K562 (cell line): ENCODE measurements around the gene HDGFL2. TPM values are rescaled to one million over a fixed set of nuclear protein-coding genes. Genes with fewer than 3 reads are reported as not detected.
A peak's percentile ranks its signal among the peaks of the same experiment; 100 is the strongest.

ENCODE experiments used
- CSDE1 ChIP-seq, 2 experiments: fragments of 450-650 bp; IDR thresholded peaks; 2 replicates each; pipeline ENCODE4 v1.6.1; 2016; ENCODE audit warnings: mild to moderate bottlenecking in 1 of 2
- GATAD2A ChIP-seq: fragments of 450-650 bp; IDR thresholded peaks from 2 replicates; pipeline ENCODE4 v1.6.1; 2017
- IRF1 ChIP-seq: sonication (generic); formaldehyde crosslinking; IDR thresholded peaks from 2 replicates; pipeline ENCODE4 v1.8.0; 2022; ENCODE audit warnings: missing genetic modification reagents, mild to moderate bottlenecking, borderline replicate concordance
- KDM1A ChIP-seq, 2 experiments: fragments of 450-650 bp; IDR thresholded peaks; 2 replicates each; pipeline ENCODE4 v1.6.1; 2016; ENCODE audit warnings: mild to moderate bottlenecking in 2 of 2
- MITF ChIP-seq: IDR thresholded peaks from 2 replicates; pipeline ENCODE4 v1.6.1; 2014; ENCODE audit warnings: antibody characterized with exemption
- PHB2 ChIP-seq: fragments of 450-650 bp; IDR thresholded peaks from 2 replicates; pipeline ENCODE4 v1.6.1; 2017; ENCODE audit warnings: low read depth
- POLR3G ChIP-seq: IDR thresholded peaks from 2 replicates; pipeline ENCODE4 v1.6.1; 2011; ENCODE audit not compliant: insufficient read length, insufficient replicate concordance; ENCODE audit errors: extremely low read depth
- RBBP5 ChIP-seq: fragments of 200-600 bp; sonication (generic); IDR thresholded peaks from 2 replicates; pipeline ENCODE4 v1.6.1; 2012; ENCODE audit warnings: borderline replicate concordance, mild to moderate bottlenecking, low read length, control low read depth, inconsistent platforms; ENCODE audit not compliant: insufficient read depth, poor library complexity, severe bottlenecking
- RBM34 ChIP-seq: fragments of 200-400 bp; formaldehyde crosslinking; IDR thresholded peaks from 2 replicates; pipeline ENCODE4 v1.6.1; 2018; ENCODE audit warnings: low read length, borderline replicate concordance; ENCODE audit not compliant: insufficient read depth
- SMAD3 ChIP-seq: fragments of 450-650 bp; formaldehyde crosslinking; conservative IDR thresholded peaks from 2 replicates; pipeline ENCODE4 v1.4.0; 2020; ENCODE audit warnings: mild to moderate bottlenecking
- SREBF2 ChIP-seq: sonication (generic); formaldehyde crosslinking; IDR thresholded peaks from 2 replicates; pipeline ENCODE4 v1.4.0; 2020; ENCODE audit warnings: mild to moderate bottlenecking, missing genetic modification reagents
- TBL1XR1 ChIP-seq, 2 experiments: IDR thresholded peaks; 2 replicates each; pipeline ENCODE4 v1.6.1; 2012; ENCODE audit warnings: improper control_type of control experiment in 2 of 2, low read length in 2 of 2, mild to moderate bottlenecking in 1 of 2
- TGIF2 ChIP-seq: sonication (generic); formaldehyde crosslinking; IDR thresholded peaks from 2 replicates; pipeline ENCODE4 v1.8.1; 2022; ENCODE audit warnings: mild to moderate bottlenecking, missing genetic modification reagents, moderate library complexity
- XRCC5 ChIP-seq: fragments of 200-400 bp; formaldehyde crosslinking; IDR thresholded peaks from 2 replicates; pipeline ENCODE4 v1.6.1; 2017; ENCODE audit warnings: low read depth, mild to moderate bottlenecking, low read length
- ZBTB1 ChIP-seq: sonication (generic); formaldehyde crosslinking; IDR thresholded peaks from 2 replicates; pipeline ENCODE4 v1.8.1; 2023; ENCODE audit warnings: missing genetic modification reagents, low read depth, mild to moderate bottlenecking, borderline replicate concordance
- ZNF512 ChIP-seq: IDR thresholded peaks from 2 replicates; pipeline ENCODE4 v1.6.1; 2016; ENCODE audit warnings: missing genetic modification characterization, missing compliant biosample characterization
- ZNF584 ChIP-seq: fragments of 200-800 bp; sonication (Bioruptor generic); IDR thresholded peaks from 2 replicates; pipeline ENCODE4 v1.6.1; 2016; ENCODE audit warnings: low read depth, mild to moderate bottlenecking, missing genetic modification characterization, missing compliant biosample characterization
- ZNF764 ChIP-seq: fragments of 250-450 bp; sonication (Bioruptor Pico); IDR thresholded peaks from 2 replicates; pipeline ENCODE4 v1.4.0; 2020; ENCODE audit warnings: low read depth, mild to moderate bottlenecking, moderate library complexity
- polyA plus RNA-seq, 8 experiments: library from polyadenylated mRNA; depleted of rRNA in 4 of 8; stranded (reverse) in 5 of 8; unstranded in 3 of 8; fragments of >200 nt; fragmentation: Nextera tagmentation in 2 of 8; fragmentation: Illumina TruSeq in 1 of 8; extraction: Ambion mirVana in 2 of 8; extraction: Trizol in 1 of 8; gene quantifications; 2 replicates each; pipeline versions ENCODE4 v1.2.1 to v1.2.3, GENCODE V29; 2011 to 2014; ENCODE audit warnings: inconsistent platforms in 1 of 8, missing spikeins in 1 of 8
- total RNA-seq, 7 experiments: library from RNA; depleted of rRNA in 6 of 7; stranded (reverse); fragments of >200 nt in 6 of 7; fragmentation: Illumina TruSeq in 2 of 7; extraction: Trizol in 2 of 7; gene quantifications; 2 replicates each; pipeline versions ENCODE4 v1.2.1 to v1.2.3, GENCODE V29; 2011 to 2021; ENCODE audit warnings: low replicate concordance in 1 of 7
- TF ChIP-seq, protein P1 (sequence below), 2 experiments: fragments of 200-800 bp in 1 of 2; sonication (Bioruptor generic) in 1 of 2; sonication (generic) in 1 of 2; formaldehyde crosslinking in 1 of 2; IDR thresholded peaks in 1 of 2; conservative IDR thresholded peaks in 1 of 2; 2 replicates each; pipeline versions ENCODE4 v1.5.0 to v1.6.1; 2016 to 2020; ENCODE audit warnings: missing compliant biosample characterization in 1 of 2, missing genetic modification characterization in 1 of 2, missing genetic modification reagents in 1 of 2
- TF ChIP-seq, protein P2 (sequence below): fragments of 450-650 bp; IDR thresholded peaks from 2 replicates; pipeline ENCODE4 v1.7.0; 2016; ENCODE audit warnings: borderline replicate concordance

Gene HDGFL2
- total and polyA plus RNA-seq, 9 of the 15 experiments (the other 6 are each of a cell fraction or from before 2014, with no cell fraction given), result 0.13 to 61.7 (median 16.0) TPM

GRCh38 chr19:4457654-4458395 lies 14.3 kb upstream of the HDGFL2 start, which contains the start of gene UBXN6 (continued):
- TF ChIP-seq XRCC5, result peak; percentile 34; the same call in 1 of the 2 replicates
- no peak for TF ChIP-seq KDM1A (IDR thresholded peaks at IDR 0.05)
- peak; percentile 85; the same call in 1 of the 2 replicates for TF ChIP-seq MITF
- TF ChIP-seq, protein P1, sequence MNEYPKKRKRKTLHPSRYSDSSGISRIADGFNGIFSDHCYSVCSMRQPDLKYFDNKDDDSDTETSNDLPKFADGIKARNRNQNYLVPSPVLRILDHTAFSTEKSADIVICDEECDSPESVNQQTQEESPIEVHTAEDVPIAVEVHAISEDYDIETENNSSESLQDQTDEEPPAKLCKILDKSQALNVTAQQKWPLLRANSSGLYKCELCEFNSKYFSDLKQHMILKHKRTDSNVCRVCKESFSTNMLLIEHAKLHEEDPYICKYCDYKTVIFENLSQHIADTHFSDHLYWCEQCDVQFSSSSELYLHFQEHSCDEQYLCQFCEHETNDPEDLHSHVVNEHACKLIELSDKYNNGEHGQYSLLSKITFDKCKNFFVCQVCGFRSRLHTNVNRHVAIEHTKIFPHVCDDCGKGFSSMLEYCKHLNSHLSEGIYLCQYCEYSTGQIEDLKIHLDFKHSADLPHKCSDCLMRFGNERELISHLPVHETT (CRISPR knock-in tag; conservative IDR thresholded peaks at IDR 0.05 in 1 of 2, IDR thresholded peaks at IDR 0.05 in 1 of 2), result peak in 1 of 2 experiments; percentile 95; a peak in 2 of 4 replicates
- TF ChIP-seq, protein P2, sequence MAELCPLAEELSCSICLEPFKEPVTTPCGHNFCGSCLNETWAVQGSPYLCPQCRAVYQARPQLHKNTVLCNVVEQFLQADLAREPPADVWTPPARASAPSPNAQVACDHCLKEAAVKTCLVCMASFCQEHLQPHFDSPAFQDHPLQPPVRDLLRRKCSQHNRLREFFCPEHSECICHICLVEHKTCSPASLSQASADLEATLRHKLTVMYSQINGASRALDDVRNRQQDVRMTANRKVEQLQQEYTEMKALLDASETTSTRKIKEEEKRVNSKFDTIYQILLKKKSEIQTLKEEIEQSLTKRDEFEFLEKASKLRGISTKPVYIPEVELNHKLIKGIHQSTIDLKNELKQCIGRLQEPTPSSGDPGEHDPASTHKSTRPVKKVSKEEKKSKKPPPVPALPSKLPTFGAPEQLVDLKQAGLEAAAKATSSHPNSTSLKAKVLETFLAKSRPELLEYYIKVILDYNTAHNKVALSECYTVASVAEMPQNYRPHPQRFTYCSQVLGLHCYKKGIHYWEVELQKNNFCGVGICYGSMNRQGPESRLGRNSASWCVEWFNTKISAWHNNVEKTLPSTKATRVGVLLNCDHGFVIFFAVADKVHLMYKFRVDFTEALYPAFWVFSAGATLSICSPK, result no peak
- no peak for TF ChIP-seq RBBP5
- no peak for TF ChIP-seq SREBF2 (CRISPR knock-in tag)
- TF ChIP-seq SMAD3 (CRISPR knock-in tag), result no peak
- TF ChIP-seq PHB2, result no peak
- no peak for TF ChIP-seq RBM34
- TF ChIP-seq GATAD2A, result no peak
- no peak for TF ChIP-seq POLR3G
- no peak for TF ChIP-seq ZNF584 (CRISPR knock-in tag)
- no peak for TF ChIP-seq IRF1 (CRISPR knock-in tag)
- no peak for TF ChIP-seq ZBTB1 (CRISPR knock-in tag)
- no peak for TF ChIP-seq TGIF2 (CRISPR knock-in tag)
- TF ChIP-seq TBL1XR1 (IDR thresholded peaks at IDR 0.05; ENCODE audit: low read length in 2 of 2), result peak in 1 of 2 experiments; percentile 60; a peak in 1 of 4 replicates
- no peak for TF ChIP-seq ZNF512
- TF ChIP-seq ZNF764, result no peak
- peak in 1 of 2 experiments; percentile 86; a peak in 2 of 4 replicates for TF ChIP-seq CSDE1 (IDR thresholded peaks at IDR 0.05)
